ENCODE measurements around the gene LPCAT1.
"Not testable (repeated sequence)": the region's sequence is repeated elsewhere in the genome, so short reads cannot be mapped to it uniquely, and the experiment has no call there.

The LPCAT1 gene

GRCh38 chr5:1507457-1507856, 16.3 kb downstream of the LPCAT1 start:
- no peak for DNase-seq

- DNase-seq, result no peak
Observed at GRCh38 chr5:1507014-1507375, 16.8 kb downstream of the LPCAT1 start.

GRCh38 chr5:1506242-1507013, 17.3 kb downstream of the LPCAT1 start:
- no peak for DNase-seq

- peak; percentile 51 to 83 for DNase-seq
Observed at GRCh38 chr5:1505506-1506241, 18.1 kb downstream of the LPCAT1 start.

- not testable (repeated sequence) for DNase-seq
Observed at GRCh38 chr5:1505089-1505488, 18.7 kb downstream of the LPCAT1 start.

GRCh38 chr5:1504617-1505016, 19.1 kb downstream of the LPCAT1 start:
- no peak for DNase-seq

GRCh38 chr5:1504069-1504595, 19.6 kb downstream of the LPCAT1 start:
- no peak for DNase-seq

GRCh38 chr5:1503241-1504068, 20.3 kb downstream of the LPCAT1 start:
- no peak for DNase-seq

- DNase-seq, result no peak
Observed at GRCh38 chr5:1502737-1503120, 21.0 kb downstream of the LPCAT1 start.

- no peak for DNase-seq
Observed at GRCh38 chr5:1502046-1502736, 21.6 kb downstream of the LPCAT1 start.

GRCh38 chr5:1501372-1502045, 22.3 kb downstream of the LPCAT1 start:
- DNase-seq, result no peak

GRCh38 chr5:1500411-1501091, 23.2 kb downstream of the LPCAT1 start:
- peak in 1 of 2 experiments; percentile 51 for DNase-seq

- no peak for DNase-seq
Observed at GRCh38 chr5:1499851-1500250, 23.9 kb downstream of the LPCAT1 start.

- DNase-seq, result no peak
Observed at GRCh38 chr5:1498623-1499416, 24.9 kb downstream of the LPCAT1 start.

- DNase-seq, result peak in 1 of 2 experiments; percentile 27
Observed at GRCh38 chr5:1497795-1498622, 25.8 kb downstream of the LPCAT1 start.

GRCh38 chr5:1497242-1497777, 26.4 kb downstream of the LPCAT1 start:
- no peak for DNase-seq

- no peak for DNase-seq
Observed at GRCh38 chr5:1495525-1495897, 28.2 kb downstream of the LPCAT1 start.

GRCh38 chr5:1494780-1495524, 28.8 kb downstream of the LPCAT1 start:
- no peak for DNase-seq

GRCh38 chr5:1493941-1494340, 29.8 kb downstream of the LPCAT1 start:
- no peak for DNase-seq

All from NCI-H446 (cell line).